Sigmoid colon (tissue), 4 donors: ENCODE measurements around the gene TBC1D22A.

ENCODE experiments used
- EP300 ChIP-seq, 4 donors: sonication (generic); formaldehyde crosslinking; IDR thresholded peaks; one replicate each; pipeline ENCODE4 v1.6.1; 2017; ENCODE audit warnings: antibody characterized with exemption in 4 of 4
- POLR2A ChIP-seq, 2 donors: fragments of 450-650 bp; IDR thresholded peaks; one replicate each; pipeline ENCODE4 v1.6.1; 2016; ENCODE audit warnings: antibody characterized with exemption in 2 of 2, mild to moderate bottlenecking in 2 of 2, moderate library complexity in 2 of 2
- POLR2AphosphoS5 ChIP-seq, 4 donors: sonication (generic); formaldehyde crosslinking; IDR thresholded peaks; one replicate each; pipeline ENCODE4 v1.6.1; 2017; ENCODE audit warnings: antibody characterized with exemption in 4 of 4
- TF ChIP-seq, protein P1 (sequence below), 4 experiments: fragments of 450-650 bp in 3 of 4; fragments of 200-600 bp in 1 of 4; IDR thresholded peaks; one replicate each; pipeline ENCODE4 v1.5.1; 2016 to 2019; ENCODE audit warnings: antibody characterized with exemption in 4 of 4, mild to moderate bottlenecking in 3 of 4, moderate library complexity in 2 of 4

DNA sequence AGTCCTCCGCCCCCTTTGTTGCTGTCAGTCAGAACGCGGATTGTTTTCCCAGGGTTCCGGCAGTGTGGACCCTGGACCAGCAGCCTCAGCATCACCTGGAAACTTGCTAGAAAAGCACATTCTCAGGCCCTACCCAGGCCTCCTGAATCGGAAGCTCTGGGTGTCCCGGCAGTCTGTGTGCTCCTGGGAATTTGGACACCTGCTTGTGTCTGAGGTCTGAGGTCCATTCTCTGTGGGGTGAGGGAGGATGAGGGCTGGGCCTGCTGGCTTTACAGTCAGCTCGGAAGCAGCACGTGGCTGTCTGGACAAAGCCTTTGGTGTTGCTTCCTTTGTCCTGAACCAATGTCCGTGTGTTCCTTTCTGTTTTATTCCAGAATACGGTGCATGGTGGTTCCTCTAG, 299.7 kb downstream of the TBC1D22A start:
- no peak for TF ChIP-seq POLR2A (IDR thresholded peaks at IDR 0.05)
- TF ChIP-seq, protein P1, sequence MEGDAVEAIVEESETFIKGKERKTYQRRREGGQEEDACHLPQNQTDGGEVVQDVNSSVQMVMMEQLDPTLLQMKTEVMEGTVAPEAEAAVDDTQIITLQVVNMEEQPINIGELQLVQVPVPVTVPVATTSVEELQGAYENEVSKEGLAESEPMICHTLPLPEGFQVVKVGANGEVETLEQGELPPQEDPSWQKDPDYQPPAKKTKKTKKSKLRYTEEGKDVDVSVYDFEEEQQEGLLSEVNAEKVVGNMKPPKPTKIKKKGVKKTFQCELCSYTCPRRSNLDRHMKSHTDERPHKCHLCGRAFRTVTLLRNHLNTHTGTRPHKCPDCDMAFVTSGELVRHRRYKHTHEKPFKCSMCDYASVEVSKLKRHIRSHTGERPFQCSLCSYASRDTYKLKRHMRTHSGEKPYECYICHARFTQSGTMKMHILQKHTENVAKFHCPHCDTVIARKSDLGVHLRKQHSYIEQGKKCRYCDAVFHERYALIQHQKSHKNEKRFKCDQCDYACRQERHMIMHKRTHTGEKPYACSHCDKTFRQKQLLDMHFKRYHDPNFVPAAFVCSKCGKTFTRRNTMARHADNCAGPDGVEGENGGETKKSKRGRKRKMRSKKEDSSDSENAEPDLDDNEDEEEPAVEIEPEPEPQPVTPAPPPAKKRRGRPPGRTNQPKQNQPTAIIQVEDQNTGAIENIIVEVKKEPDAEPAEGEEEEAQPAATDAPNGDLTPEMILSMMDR (IDR thresholded peaks at IDR 0.05) = no peak
- no peak for TF ChIP-seq POLR2AphosphoS5 (IDR thresholded peaks at IDR 0.05)
- no peak for TF ChIP-seq EP300 (IDR thresholded peaks at IDR 0.05)
